K562 (cell line): ENCODE measurements around the gene CCDC9B. TPM values are rescaled to one million over a fixed set of nuclear protein-coding genes. Genes with fewer than 3 reads are reported as not detected.

Experiments
- ARNT ChIP-seq, 2 experiments: fragments of 450-650 bp; IDR thresholded peaks; 2 replicates each; pipeline ENCODE4 v1.6.1; 2016; ENCODE audit warnings: mild to moderate bottlenecking in 1 of 2
- BCOR ChIP-seq: fragments of 450-650 bp; IDR thresholded peaks from 2 replicates; pipeline ENCODE4 v1.6.1; 2016
- CHD1 ChIP-seq: fragments of 200-600 bp; sonication (generic); IDR thresholded peaks from one replicate; pipeline ENCODE4 v1.6.1; 2012; ENCODE audit warnings: mild to moderate bottlenecking, moderate library complexity, low read length, inconsistent platforms
- CTBP1 ChIP-seq: fragments of 450-650 bp; IDR thresholded peaks from 2 replicates; pipeline ENCODE4 v1.6.1; 2016; ENCODE audit warnings: borderline replicate concordance
- ELF4 ChIP-seq: fragments of 450-650 bp; formaldehyde crosslinking; IDR thresholded peaks from 2 replicates; pipeline ENCODE4 v1.4.0; 2022; ENCODE audit warnings: missing genetic modification characterization
- KHSRP ChIP-seq: fragments of 450-650 bp; IDR thresholded peaks from 2 replicates; pipeline ENCODE4 v1.6.1; 2017
- KLF6 ChIP-seq: fragments of 250-450 bp; sonication (Bioruptor Pico); IDR thresholded peaks from 2 replicates; pipeline ENCODE4 v1.4.0; 2020; ENCODE audit warnings: mild to moderate bottlenecking, moderate library complexity, borderline replicate concordance
- MIER1 ChIP-seq: fragments of 450-650 bp; IDR thresholded peaks from 2 replicates; pipeline ENCODE4 v1.6.1; 2016; ENCODE audit warnings: antibody characterized with exemption, mild to moderate bottlenecking, low read depth
- NCOR1 ChIP-seq: fragments of 450-650 bp; IDR thresholded peaks from 2 replicates; pipeline ENCODE4 v1.6.1; 2016; ENCODE audit warnings: mild to moderate bottlenecking, moderate library complexity
- ZBTB17 ChIP-seq: fragments of 450-650 bp; formaldehyde crosslinking; IDR thresholded peaks from 2 replicates; pipeline ENCODE4 v1.4.0; 2020; ENCODE audit warnings: mild to moderate bottlenecking
- ZBTB7A ChIP-seq: IDR thresholded peaks from 2 replicates; pipeline ENCODE4 v1.6.1; 2011; ENCODE audit warnings: low read depth, mild to moderate bottlenecking, low read length, moderate library complexity, borderline replicate concordance; ENCODE audit not compliant: control insufficient read depth
- ZC3H11A ChIP-seq: IDR thresholded peaks from 2 replicates; pipeline ENCODE4 v1.6.1; 2012; ENCODE audit warnings: low read depth, low read length, improper control_type of control experiment
- ZSCAN29 ChIP-seq: fragments of 450-650 bp; IDR thresholded peaks from 2 replicates; pipeline ENCODE4 v1.6.1; 2017
- polyA plus RNA-seq, 8 experiments: library from polyadenylated mRNA; depleted of rRNA in 4 of 8; stranded (reverse) in 5 of 8; unstranded in 3 of 8; fragments of >200 nt; fragmentation: Nextera tagmentation in 2 of 8; fragmentation: Illumina TruSeq in 1 of 8; extraction: Ambion mirVana in 2 of 8; extraction: Trizol in 1 of 8; gene quantifications; 2 replicates each; pipeline versions ENCODE4 v1.2.1 to v1.2.3, GENCODE V29; 2011 to 2014; ENCODE audit warnings: inconsistent platforms in 1 of 8, missing spikeins in 1 of 8
- total RNA-seq, 7 experiments: library from RNA; depleted of rRNA in 6 of 7; stranded (reverse); fragments of >200 nt in 6 of 7; fragmentation: Illumina TruSeq in 2 of 7; extraction: Trizol in 2 of 7; gene quantifications; 2 replicates each; pipeline versions ENCODE4 v1.2.1 to v1.2.3, GENCODE V29; 2011 to 2021; ENCODE audit warnings: low replicate concordance in 1 of 7
- TF ChIP-seq, protein P1 (sequence below), 2 experiments: fragments of 450-650 bp in 1 of 2; sonication (generic) in 1 of 2; formaldehyde crosslinking; conservative IDR thresholded peaks; 2 replicates each; pipeline versions ENCODE4 v1.4.0 to v1.8.1; 2020 to 2022; ENCODE audit warnings: mild to moderate bottlenecking in 1 of 2, missing genetic modification reagents in 1 of 2
- TF ChIP-seq, protein P2 (sequence below): sonication (generic); formaldehyde crosslinking; IDR thresholded peaks from 2 replicates; pipeline ENCODE4 v1.8.0; 2022; ENCODE audit warnings: mild to moderate bottlenecking, missing genetic modification reagents
- TF ChIP-seq, protein P3 (sequence below): sonication (generic); formaldehyde crosslinking; IDR thresholded peaks from 2 replicates; pipeline ENCODE4 v1.8.0; 2022; ENCODE audit warnings: missing genetic modification reagents, mild to moderate bottlenecking, moderate library complexity, borderline replicate concordance
- TF ChIP-seq, protein P4 (sequence below): fragments of 450-650 bp; IDR thresholded peaks from 2 replicates; pipeline ENCODE4 v1.6.1; 2017; ENCODE audit warnings: mild to moderate bottlenecking, moderate library complexity
- TF ChIP-seq, protein P5 (sequence below), 2 experiments: fragments of 450-650 bp; IDR thresholded peaks; 2 replicates each; pipeline ENCODE4 v1.6.1; 2016

The CCDC9B gene
- total and polyA plus RNA-seq, 9 of the 15 experiments (the other 6 are each of a cell fraction or from before 2014, with no cell fraction given) = 0.01 to 0.47 (median 0.15) TPM; not detected in 1

DNA sequence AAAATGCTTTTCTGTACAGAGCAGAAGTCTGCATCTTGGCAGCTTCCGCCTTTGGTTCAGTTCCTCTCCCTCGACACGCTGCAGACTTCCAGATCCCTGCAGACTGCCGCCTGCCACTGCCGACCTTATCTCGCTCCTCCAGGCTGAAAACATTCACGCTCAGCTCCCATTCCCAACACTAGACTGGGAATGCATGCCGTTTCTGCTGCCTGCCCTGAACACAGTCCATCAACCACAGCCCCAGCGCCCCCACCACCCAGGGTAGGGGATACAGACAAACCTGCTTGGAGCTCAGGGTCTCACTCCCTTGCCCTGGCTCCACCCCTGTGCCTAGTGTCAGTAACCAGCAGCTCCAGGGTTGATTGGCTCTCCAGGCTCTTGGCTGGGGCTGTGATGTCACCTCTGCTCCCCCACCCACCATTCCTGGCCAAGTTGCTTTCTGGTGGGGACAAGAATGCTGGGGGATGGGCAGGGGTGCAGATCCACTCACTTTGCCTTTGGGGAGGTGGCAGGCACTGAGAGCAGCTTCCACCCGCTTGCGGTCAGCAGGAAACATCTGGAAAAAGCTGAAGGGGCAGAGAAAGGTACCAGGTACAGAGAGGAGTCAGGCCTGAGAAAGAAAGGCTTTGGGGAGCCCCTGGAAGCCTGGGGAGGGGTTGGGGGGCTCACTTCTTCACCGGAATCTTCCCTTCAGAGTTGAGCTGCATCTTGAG is 39.1 kb downstream of the CCDC9B start (continued):
- peak; percentile 61; the same call in 1 of the 2 replicates for TF ChIP-seq CTBP1
- TF ChIP-seq, protein P1, sequence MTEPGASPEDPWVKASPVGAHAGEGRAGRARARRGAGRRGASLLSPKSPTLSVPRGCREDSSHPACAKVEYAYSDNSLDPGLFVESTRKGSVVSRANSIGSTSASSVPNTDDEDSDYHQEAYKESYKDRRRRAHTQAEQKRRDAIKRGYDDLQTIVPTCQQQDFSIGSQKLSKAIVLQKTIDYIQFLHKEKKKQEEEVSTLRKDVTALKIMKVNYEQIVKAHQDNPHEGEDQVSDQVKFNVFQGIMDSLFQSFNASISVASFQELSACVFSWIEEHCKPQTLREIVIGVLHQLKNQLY (CRISPR knock-in tag; conservative IDR thresholded peaks at IDR 0.05) = no peak
- TF ChIP-seq ARNT (IDR thresholded peaks at IDR 0.05) = no peak
- no peak for TF ChIP-seq ZBTB17 (CRISPR knock-in tag)
- TF ChIP-seq KLF6 = no peak
- TF ChIP-seq, protein P2, sequence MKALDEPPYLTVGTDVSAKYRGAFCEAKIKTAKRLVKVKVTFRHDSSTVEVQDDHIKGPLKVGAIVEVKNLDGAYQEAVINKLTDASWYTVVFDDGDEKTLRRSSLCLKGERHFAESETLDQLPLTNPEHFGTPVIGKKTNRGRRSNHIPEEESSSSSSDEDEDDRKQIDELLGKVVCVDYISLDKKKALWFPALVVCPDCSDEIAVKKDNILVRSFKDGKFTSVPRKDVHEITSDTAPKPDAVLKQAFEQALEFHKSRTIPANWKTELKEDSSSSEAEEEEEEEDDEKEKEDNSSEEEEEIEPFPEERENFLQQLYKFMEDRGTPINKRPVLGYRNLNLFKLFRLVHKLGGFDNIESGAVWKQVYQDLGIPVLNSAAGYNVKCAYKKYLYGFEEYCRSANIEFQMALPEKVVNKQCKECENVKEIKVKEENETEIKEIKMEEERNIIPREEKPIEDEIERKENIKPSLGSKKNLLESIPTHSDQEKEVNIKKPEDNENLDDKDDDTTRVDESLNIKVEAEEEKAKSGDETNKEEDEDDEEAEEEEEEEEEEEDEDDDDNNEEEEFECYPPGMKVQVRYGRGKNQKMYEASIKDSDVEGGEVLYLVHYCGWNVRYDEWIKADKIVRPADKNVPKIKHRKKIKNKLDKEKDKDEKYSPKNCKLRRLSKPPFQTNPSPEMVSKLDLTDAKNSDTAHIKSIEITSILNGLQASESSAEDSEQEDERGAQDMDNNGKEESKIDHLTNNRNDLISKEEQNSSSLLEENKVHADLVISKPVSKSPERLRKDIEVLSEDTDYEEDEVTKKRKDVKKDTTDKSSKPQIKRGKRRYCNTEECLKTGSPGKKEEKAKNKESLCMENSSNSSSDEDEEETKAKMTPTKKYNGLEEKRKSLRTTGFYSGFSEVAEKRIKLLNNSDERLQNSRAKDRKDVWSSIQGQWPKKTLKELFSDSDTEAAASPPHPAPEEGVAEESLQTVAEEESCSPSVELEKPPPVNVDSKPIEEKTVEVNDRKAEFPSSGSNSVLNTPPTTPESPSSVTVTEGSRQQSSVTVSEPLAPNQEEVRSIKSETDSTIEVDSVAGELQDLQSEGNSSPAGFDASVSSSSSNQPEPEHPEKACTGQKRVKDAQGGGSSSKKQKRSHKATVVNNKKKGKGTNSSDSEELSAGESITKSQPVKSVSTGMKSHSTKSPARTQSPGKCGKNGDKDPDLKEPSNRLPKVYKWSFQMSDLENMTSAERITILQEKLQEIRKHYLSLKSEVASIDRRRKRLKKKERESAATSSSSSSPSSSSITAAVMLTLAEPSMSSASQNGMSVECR (CRISPR knock-in tag) = no peak
- TF ChIP-seq ZSCAN29 = no peak
- TF ChIP-seq MIER1 = no peak
- peak; percentile 49; the same call in 1 of the 2 replicates for TF ChIP-seq ZBTB7A
- TF ChIP-seq NCOR1 = no peak
- TF ChIP-seq, protein P3, sequence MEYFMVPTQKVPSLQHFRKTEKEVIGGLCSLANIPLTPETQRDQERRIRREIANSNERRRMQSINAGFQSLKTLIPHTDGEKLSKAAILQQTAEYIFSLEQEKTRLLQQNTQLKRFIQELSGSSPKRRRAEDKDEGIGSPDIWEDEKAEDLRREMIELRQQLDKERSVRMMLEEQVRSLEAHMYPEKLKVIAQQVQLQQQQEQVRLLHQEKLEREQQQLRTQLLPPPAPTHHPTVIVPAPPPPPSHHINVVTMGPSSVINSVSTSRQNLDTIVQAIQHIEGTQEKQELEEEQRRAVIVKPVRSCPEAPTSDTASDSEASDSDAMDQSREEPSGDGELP (CRISPR knock-in tag) = peak; percentile 34; the same call in 1 of the 2 replicates
- TF ChIP-seq BCOR = 0 out of 2 replicates have a peak, but pooled peaks have one; percentile 38
- no peak for TF ChIP-seq ZC3H11A
- TF ChIP-seq, protein P4, sequence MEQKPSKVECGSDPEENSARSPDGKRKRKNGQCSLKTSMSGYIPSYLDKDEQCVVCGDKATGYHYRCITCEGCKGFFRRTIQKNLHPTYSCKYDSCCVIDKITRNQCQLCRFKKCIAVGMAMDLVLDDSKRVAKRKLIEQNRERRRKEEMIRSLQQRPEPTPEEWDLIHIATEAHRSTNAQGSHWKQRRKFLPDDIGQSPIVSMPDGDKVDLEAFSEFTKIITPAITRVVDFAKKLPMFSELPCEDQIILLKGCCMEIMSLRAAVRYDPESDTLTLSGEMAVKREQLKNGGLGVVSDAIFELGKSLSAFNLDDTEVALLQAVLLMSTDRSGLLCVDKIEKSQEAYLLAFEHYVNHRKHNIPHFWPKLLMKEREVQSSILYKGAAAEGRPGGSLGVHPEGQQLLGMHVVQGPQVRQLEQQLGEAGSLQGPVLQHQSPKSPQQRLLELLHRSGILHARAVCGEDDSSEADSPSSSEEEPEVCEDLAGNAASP = no peak
- TF ChIP-seq, protein P5, sequence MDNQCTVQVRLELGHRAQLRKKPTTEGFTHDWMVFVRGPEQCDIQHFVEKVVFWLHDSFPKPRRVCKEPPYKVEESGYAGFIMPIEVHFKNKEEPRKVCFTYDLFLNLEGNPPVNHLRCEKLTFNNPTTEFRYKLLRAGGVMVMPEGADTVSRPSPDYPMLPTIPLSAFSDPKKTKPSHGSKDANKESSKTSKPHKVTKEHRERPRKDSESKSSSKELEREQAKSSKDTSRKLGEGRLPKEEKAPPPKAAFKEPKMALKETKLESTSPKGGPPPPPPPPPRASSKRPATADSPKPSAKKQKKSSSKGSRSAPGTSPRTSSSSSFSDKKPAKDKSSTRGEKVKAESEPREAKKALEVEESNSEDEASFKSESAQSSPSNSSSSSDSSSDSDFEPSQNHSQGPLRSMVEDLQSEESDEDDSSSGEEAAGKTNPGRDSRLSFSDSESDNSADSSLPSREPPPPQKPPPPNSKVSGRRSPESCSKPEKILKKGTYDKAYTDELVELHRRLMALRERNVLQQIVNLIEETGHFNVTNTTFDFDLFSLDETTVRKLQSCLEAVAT (IDR thresholded peaks at IDR 0.05) = 0 out of 4 replicates have a peak, but pooled peaks of 1 of the 2 experiments have one; percentile 33
- TF ChIP-seq ELF4 (CRISPR knock-in tag) = 0 out of 2 replicates have a peak, but pooled peaks have one; percentile 14
- no peak for TF ChIP-seq KHSRP
- no peak for TF ChIP-seq CHD1
